K562 (cell line): ENCODE results near the gene NDUFB3. TPM values are rescaled to one million over a fixed set of nuclear protein-coding genes. Genes with fewer than 3 reads are reported as not detected.

Experiments used
- ATF1 ChIP-seq, 2 experiments: fragments of 450-650 bp in 1 of 2; IDR thresholded peaks; 2 replicates each; pipeline ENCODE4 v1.6.1; 2016; ENCODE audit warnings: missing compliant biosample characterization in 1 of 2, missing genetic modification characterization in 1 of 2
- BHLHE40 ChIP-seq: IDR thresholded peaks from 2 replicates; pipeline ENCODE4 v1.6.1; 2011; ENCODE audit warnings: low read length, improper control_type of control experiment
- GABPB1 ChIP-seq: sonication (generic); formaldehyde crosslinking; IDR thresholded peaks from 2 replicates; pipeline ENCODE4 v1.8.0; 2022; ENCODE audit warnings: mild to moderate bottlenecking, missing genetic modification reagents
- JUNB ChIP-seq: fragments of 450-650 bp; formaldehyde crosslinking; conservative IDR thresholded peaks from 2 replicates; pipeline ENCODE4 v1.4.0; 2020; ENCODE audit warnings: mild to moderate bottlenecking
- KAT7 ChIP-seq: sonication (generic); formaldehyde crosslinking; IDR thresholded peaks from 2 replicates; pipeline ENCODE4 v1.8.0; 2022; ENCODE audit warnings: missing genetic modification reagents, mild to moderate bottlenecking, borderline replicate concordance
- KDM4B ChIP-seq, 2 experiments: fragments of 450-650 bp in 1 of 2; sonication (generic) in 1 of 2; IDR thresholded peaks; 2 replicates each; pipeline ENCODE4 v1.6.1; 2016 to 2017; ENCODE audit warnings: borderline replicate concordance in 2 of 2, antibody characterized with exemption in 1 of 2, low read depth in 1 of 2, mild to moderate bottlenecking in 1 of 2
- KLF10 ChIP-seq: fragments of 250-450 bp; sonication (Bioruptor Pico); IDR thresholded peaks from 2 replicates; pipeline ENCODE4 v1.6.1; 2021; ENCODE audit warnings: matching md5 sums
- RUNX1 ChIP-seq: sonication (generic); IDR thresholded peaks from 2 replicates; pipeline ENCODE4 v1.6.1; 2016; ENCODE audit warnings: antibody characterized with exemption, low read depth
- TEAD4 ChIP-seq, 2 experiments: sonication (generic) in 1 of 2; formaldehyde crosslinking in 1 of 2; IDR thresholded peaks; 2 replicates each; pipeline versions ENCODE4 v1.6.1 to v1.8.0; 2012 to 2022; ENCODE audit warnings: borderline replicate concordance in 1 of 2, inconsistent platforms in 1 of 2, low read length in 1 of 2, mild to moderate bottlenecking in 1 of 2, missing genetic modification reagents in 1 of 2
- ZBTB7A ChIP-seq: IDR thresholded peaks from 2 replicates; pipeline ENCODE4 v1.6.1; 2011; ENCODE audit warnings: low read depth, mild to moderate bottlenecking, low read length, moderate library complexity, borderline replicate concordance; ENCODE audit not compliant: control insufficient read depth
- ZFP1 ChIP-seq: fragments of 450-650 bp; formaldehyde crosslinking; IDR thresholded peaks from 2 replicates; pipeline ENCODE4 v1.4.0; 2020; ENCODE audit warnings: mild to moderate bottlenecking, mixed read lengths
- ZNF384 ChIP-seq: IDR thresholded peaks from 2 replicates; pipeline ENCODE4 v1.6.1; 2012; ENCODE audit warnings: low read depth, low read length, improper control_type of control experiment
- ZNF77 ChIP-seq: fragments of 250-450 bp; sonication (Bioruptor Pico); IDR thresholded peaks from 2 replicates; pipeline ENCODE4 v1.5.0; 2020
- polyA plus RNA-seq, 8 experiments: library from polyadenylated mRNA; depleted of rRNA in 4 of 8; stranded (reverse) in 5 of 8; unstranded in 3 of 8; fragments of >200 nt; fragmentation: Nextera tagmentation in 2 of 8; fragmentation: Illumina TruSeq in 1 of 8; extraction: Ambion mirVana in 2 of 8; extraction: Trizol in 1 of 8; gene quantifications; 2 replicates each; pipeline versions ENCODE4 v1.2.1 to v1.2.3, GENCODE V29; 2011 to 2014; ENCODE audit warnings: inconsistent platforms in 1 of 8, missing spikeins in 1 of 8
- total RNA-seq, 7 experiments: library from RNA; depleted of rRNA in 6 of 7; stranded (reverse); fragments of >200 nt in 6 of 7; fragmentation: Illumina TruSeq in 2 of 7; extraction: Trizol in 2 of 7; gene quantifications; 2 replicates each; pipeline versions ENCODE4 v1.2.1 to v1.2.3, GENCODE V29; 2011 to 2021; ENCODE audit warnings: low replicate concordance in 1 of 7
- TF ChIP-seq, protein P1 (sequence below): IDR thresholded peaks from 2 replicates; pipeline ENCODE4 v1.6.1; 2016; ENCODE audit warnings: missing genetic modification characterization, missing compliant biosample characterization
- TF ChIP-seq, protein P2 (sequence below): sonication (generic); formaldehyde crosslinking; IDR thresholded peaks from 2 replicates; pipeline ENCODE4 v1.8.0; 2022; ENCODE audit warnings: mild to moderate bottlenecking, low read depth, missing genetic modification reagents
- TF ChIP-seq, protein P3 (sequence below), 2 experiments: fragments of 250-450 bp in 1 of 2; fragments of 450-650 bp in 1 of 2; sonication (Bioruptor Pico) in 1 of 2; IDR thresholded peaks; 2 replicates each; pipeline versions ENCODE4 v1.6.1 to v1.8.0; 2016 to 2021; ENCODE audit warnings: mild to moderate bottlenecking in 2 of 2, moderate library complexity in 2 of 2, missing compliant biosample characterization in 1 of 2, missing genetic modification characterization in 1 of 2
- TF ChIP-seq, protein P4 (sequence below): fragments of 250-450 bp; sonication (Bioruptor Pico); IDR thresholded peaks from 2 replicates; pipeline ENCODE4 v1.8.0; 2021; ENCODE audit warnings: mild to moderate bottlenecking, moderate library complexity
- TF ChIP-seq, protein P5 (sequence below), 2 experiments: fragments of 450-650 bp; IDR thresholded peaks; 2 replicates each; pipeline ENCODE4 v1.6.1; 2016
- TF ChIP-seq, protein P6 (sequence below): sonication (generic); formaldehyde crosslinking; IDR thresholded peaks from 2 replicates; pipeline ENCODE4 v1.8.0; 2022; ENCODE audit warnings: mild to moderate bottlenecking, missing genetic modification reagents

The NDUFB3 gene
- total and polyA plus RNA-seq, 9 of the 15 experiments (the other 6 are each of a cell fraction or from before 2014, with no cell fraction given), result 126 to 786 (median 156) TPM

DNA sequence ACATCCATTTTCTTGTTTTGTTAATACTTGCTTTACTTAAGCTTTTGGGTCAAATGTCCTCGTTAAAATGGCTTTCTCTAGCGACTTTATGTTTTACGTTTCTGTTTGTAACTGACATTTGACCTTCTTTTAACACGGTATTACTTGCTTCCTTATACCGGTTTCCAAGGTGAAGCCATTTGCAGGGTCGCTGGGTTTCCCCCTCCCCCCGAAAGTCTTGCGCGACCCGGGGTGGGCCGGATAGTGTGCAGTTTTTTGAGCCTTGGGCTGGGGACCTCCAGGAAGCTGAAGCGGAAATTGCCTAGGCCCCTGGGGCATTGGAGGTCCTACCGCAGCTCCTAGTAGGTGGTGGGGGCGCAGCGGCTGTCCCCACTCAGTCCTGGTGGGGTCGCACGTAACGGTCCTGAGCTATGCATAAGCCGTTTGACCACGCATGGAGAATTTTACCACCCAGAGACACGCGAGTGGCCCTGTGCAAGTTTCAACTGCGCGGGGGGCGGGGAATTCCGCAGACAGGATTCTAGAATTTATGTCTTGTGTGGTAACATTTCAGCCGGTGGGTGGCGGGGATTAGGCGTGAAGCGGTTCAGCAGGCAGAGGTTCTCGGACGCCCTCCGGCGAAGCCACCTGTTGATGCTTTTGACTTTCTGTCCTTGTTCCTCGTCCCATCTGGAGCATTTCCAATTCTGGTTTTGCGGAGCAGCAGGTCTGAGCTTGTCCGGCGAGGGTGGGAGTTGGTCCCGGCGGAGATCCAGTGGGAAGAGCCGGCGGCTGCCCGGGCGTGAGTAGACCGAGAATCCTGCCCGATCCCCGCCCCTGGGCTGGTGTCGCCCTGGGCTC is 46.5 kb downstream of the NDUFB3 start (continued):
- TF ChIP-seq, protein P1, sequence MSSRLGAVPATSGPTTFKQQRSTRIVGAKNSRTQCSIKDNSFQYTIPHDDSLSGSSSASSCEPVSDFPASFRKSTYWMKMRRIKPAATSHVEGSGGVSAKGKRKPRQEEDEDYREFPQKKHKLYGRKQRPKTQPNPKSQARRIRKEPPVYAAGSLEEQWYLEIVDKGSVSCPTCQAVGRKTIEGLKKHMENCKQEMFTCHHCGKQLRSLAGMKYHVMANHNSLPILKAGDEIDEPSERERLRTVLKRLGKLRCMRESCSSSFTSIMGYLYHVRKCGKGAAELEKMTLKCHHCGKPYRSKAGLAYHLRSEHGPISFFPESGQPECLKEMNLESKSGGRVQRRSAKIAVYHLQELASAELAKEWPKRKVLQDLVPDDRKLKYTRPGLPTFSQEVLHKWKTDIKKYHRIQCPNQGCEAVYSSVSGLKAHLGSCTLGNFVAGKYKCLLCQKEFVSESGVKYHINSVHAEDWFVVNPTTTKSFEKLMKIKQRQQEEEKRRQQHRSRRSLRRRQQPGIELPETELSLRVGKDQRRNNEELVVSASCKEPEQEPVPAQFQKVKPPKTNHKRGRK (tag), result no peak
- peak; percentile 79 for TF ChIP-seq TEAD4 (IDR thresholded peaks at IDR 0.05; ENCODE audit: low read length)
- no peak for TF ChIP-seq TEAD4 (CRISPR knock-in tag; IDR thresholded peaks at IDR 0.05; ENCODE audit: borderline replicate concordance)
- 0 out of 2 replicates have a peak, but pooled peaks have one; percentile 70 for TF ChIP-seq KAT7
- TF ChIP-seq, protein P2, sequence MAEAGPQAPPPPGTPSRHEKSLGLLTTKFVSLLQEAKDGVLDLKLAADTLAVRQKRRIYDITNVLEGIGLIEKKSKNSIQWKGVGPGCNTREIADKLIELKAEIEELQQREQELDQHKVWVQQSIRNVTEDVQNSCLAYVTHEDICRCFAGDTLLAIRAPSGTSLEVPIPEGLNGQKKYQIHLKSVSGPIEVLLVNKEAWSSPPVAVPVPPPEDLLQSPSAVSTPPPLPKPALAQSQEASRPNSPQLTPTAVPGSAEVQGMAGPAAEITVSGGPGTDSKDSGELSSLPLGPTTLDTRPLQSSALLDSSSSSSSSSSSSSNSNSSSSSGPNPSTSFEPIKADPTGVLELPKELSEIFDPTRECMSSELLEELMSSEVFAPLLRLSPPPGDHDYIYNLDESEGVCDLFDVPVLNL, result no peak
- TF ChIP-seq, protein P3, sequence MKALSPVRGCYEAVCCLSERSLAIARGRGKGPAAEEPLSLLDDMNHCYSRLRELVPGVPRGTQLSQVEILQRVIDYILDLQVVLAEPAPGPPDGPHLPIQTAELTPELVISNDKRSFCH (CRISPR knock-in tag; IDR thresholded peaks at IDR 0.05), result no peak
- TF ChIP-seq, protein P3 (tag; IDR thresholded peaks at IDR 0.05), result no peak
- no peak for TF ChIP-seq JUNB (CRISPR knock-in tag)
- peak; percentile 74; the same call in 1 of the 2 replicates for TF ChIP-seq ZBTB7A
- TF ChIP-seq RUNX1, result no peak
- no peak for TF ChIP-seq ZNF77
- no peak for TF ChIP-seq KDM4B (IDR thresholded peaks at IDR 0.05; ENCODE audit: borderline replicate concordance in 2 of 2, low read depth in 1 of 2)
- TF ChIP-seq ZNF384, result no peak; the same call in 1 of the 2 replicates
- TF ChIP-seq, protein P4, sequence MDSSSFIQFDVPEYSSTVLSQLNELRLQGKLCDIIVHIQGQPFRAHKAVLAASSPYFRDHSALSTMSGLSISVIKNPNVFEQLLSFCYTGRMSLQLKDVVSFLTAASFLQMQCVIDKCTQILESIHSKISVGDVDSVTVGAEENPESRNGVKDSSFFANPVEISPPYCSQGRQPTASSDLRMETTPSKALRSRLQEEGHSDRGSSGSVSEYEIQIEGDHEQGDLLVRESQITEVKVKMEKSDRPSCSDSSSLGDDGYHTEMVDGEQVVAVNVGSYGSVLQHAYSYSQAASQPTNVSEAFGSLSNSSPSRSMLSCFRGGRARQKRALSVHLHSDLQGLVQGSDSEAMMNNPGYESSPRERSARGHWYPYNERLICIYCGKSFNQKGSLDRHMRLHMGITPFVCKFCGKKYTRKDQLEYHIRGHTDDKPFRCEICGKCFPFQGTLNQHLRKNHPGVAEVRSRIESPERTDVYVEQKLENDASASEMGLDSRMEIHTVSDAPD (CRISPR knock-in tag), result no peak
- TF ChIP-seq ZFP1 (CRISPR knock-in tag), result no peak
- TF ChIP-seq KLF10 (CRISPR knock-in tag), result no peak
- TF ChIP-seq, protein P5, sequence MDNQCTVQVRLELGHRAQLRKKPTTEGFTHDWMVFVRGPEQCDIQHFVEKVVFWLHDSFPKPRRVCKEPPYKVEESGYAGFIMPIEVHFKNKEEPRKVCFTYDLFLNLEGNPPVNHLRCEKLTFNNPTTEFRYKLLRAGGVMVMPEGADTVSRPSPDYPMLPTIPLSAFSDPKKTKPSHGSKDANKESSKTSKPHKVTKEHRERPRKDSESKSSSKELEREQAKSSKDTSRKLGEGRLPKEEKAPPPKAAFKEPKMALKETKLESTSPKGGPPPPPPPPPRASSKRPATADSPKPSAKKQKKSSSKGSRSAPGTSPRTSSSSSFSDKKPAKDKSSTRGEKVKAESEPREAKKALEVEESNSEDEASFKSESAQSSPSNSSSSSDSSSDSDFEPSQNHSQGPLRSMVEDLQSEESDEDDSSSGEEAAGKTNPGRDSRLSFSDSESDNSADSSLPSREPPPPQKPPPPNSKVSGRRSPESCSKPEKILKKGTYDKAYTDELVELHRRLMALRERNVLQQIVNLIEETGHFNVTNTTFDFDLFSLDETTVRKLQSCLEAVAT (IDR thresholded peaks at IDR 0.05), result peak; percentile 53 to 66; a peak in 2 of 4 replicates
- TF ChIP-seq GABPB1, result peak; percentile 45
- no peak for TF ChIP-seq ATF1 (CRISPR knock-in tag; IDR thresholded peaks at IDR 0.05)
- peak; percentile 47 for TF ChIP-seq ATF1 (tag; IDR thresholded peaks at IDR 0.05)
- TF ChIP-seq, protein P6, sequence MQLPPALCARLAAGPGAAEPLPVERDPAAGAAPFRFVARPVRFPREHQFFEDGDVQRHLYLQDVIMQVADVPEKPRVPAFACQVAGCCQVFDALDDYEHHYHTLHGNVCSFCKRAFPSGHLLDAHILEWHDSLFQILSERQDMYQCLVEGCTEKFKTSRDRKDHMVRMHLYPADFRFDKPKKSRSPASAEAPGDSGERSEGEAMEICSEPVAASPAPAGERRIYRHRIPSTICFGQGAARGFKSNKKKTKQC (CRISPR knock-in tag), result peak; percentile 45; the same call in 1 of the 2 replicates
- peak; percentile 31; the same call in 1 of the 2 replicates for TF ChIP-seq BHLHE40
